ENCODE measurements around the gene TRAPPC12. TPM values are rescaled to one million over a fixed set of nuclear protein-coding genes. Genes with fewer than 3 reads are reported as not detected.
"Not testable (repeated sequence)": the region's sequence is repeated elsewhere in the genome, so short reads cannot be mapped to it uniquely, and the experiment has no call there.

TRAPPC12 gene
- total RNA-seq, 1 donor from 2014 or later = 130 TPM

- H3K4me3 Mint-ChIP-seq (ENCODE audit: unreplicated experiment) = no peak overlapping the region
- H3K36me3 Mint-ChIP-seq (ENCODE audit: unreplicated experiment) = peaks cover 14% of the 10 kb centered on the region
- peak overlapping the region; percentile 86 for H3K27ac Mint-ChIP-seq (ENCODE audit: unreplicated experiment)
- DNase-seq = no peak
- H3K27me3 Mint-ChIP-seq (ENCODE audit: unreplicated experiment) = peaks cover 4% of the 10 kb centered on the region
- peaks cover 12% of the 10 kb centered on the region for H3K9me3 Mint-ChIP-seq (ENCODE audit: unreplicated experiment)
- TF ChIP-seq CTCF (IDR thresholded peaks at IDR 0.05; ENCODE audit: partially characterized antibody, unreplicated experiment) = no peak
- peaks cover 44% of the 10 kb centered on the region for H3K4me1 Mint-ChIP-seq (ENCODE audit: low read depth, unreplicated experiment)
These were observed 14.3 kb upstream of the TRAPPC12 start for GRCh38 chr2:3365219-3365618.

- no peak for TF ChIP-seq CTCF (IDR thresholded peaks at IDR 0.05; ENCODE audit: partially characterized antibody, unreplicated experiment)
- Mint-ChIP-seq H3K27me3 (ENCODE audit: unreplicated experiment) (peaks cover 4% of the 10 kb centered on the region), H3K36me3 (ENCODE audit: unreplicated experiment) (peaks cover 14% of the 10 kb centered on the region), H3K4me1 (ENCODE audit: low read depth, unreplicated experiment) (peaks cover 17% of the 10 kb centered on the region), H3K4me3 (ENCODE audit: unreplicated experiment) (no peak overlapping the region), H3K27ac (ENCODE audit: unreplicated experiment) (peak overlapping the region; percentile 82), H3K9me3 (ENCODE audit: unreplicated experiment) (peaks cover 10% of the 10 kb centered on the region)
- no peak for DNase-seq
These were observed 11.2 kb upstream of the TRAPPC12 start for GRCh38 chr2:3368261-3368722.

GRCh38 chr2:3369340-3370181 lies 9.9 kb upstream of the TRAPPC12 start:
- H3K4me3 Mint-ChIP-seq (ENCODE audit: unreplicated experiment); DNase-seq; H3K9me3 Mint-ChIP-seq (ENCODE audit: unreplicated experiment); H3K27ac Mint-ChIP-seq (ENCODE audit: unreplicated experiment); H3K27me3 Mint-ChIP-seq (ENCODE audit: unreplicated experiment): not testable (repeated sequence)
- Mint-ChIP-seq H3K36me3 (ENCODE audit: unreplicated experiment) (peaks cover 14% of the 10 kb centered on the region), H3K4me1 (ENCODE audit: low read depth, unreplicated experiment) (peaks cover 11% of the 10 kb centered on the region)

- TF ChIP-seq CTCF (IDR thresholded peaks at IDR 0.05; ENCODE audit: partially characterized antibody, unreplicated experiment) = no peak
- peak overlapping the region; percentile 95 for H3K4me3 Mint-ChIP-seq (ENCODE audit: unreplicated experiment)
- H3K27ac Mint-ChIP-seq (ENCODE audit: unreplicated experiment) = peak overlapping the region; percentile 90
- H3K27me3 Mint-ChIP-seq (ENCODE audit: unreplicated experiment) = peaks cover 2% of the 10 kb centered on the region
- H3K36me3 Mint-ChIP-seq (ENCODE audit: unreplicated experiment) = no peaks in the 10 kb centered on the region
- no peak for DNase-seq
- peaks cover 7% of the 10 kb centered on the region for H3K9me3 Mint-ChIP-seq (ENCODE audit: unreplicated experiment)
- H3K4me1 Mint-ChIP-seq (ENCODE audit: low read depth, unreplicated experiment) = peaks cover 17% of the 10 kb centered on the region
These were observed 2.7 kb upstream of the TRAPPC12 start for GRCh38 chr2:3376821-3377220.

GRCh38 chr2:3377279-3377611 lies 2.2 kb upstream of the TRAPPC12 start:
- peaks cover 2% of the 10 kb centered on the region for H3K27me3 Mint-ChIP-seq (ENCODE audit: unreplicated experiment)
- H3K36me3 Mint-ChIP-seq (ENCODE audit: unreplicated experiment) = no peaks in the 10 kb centered on the region
- peak overlapping the region; percentile 95 for H3K4me3 Mint-ChIP-seq (ENCODE audit: unreplicated experiment)
- peaks cover 17% of the 10 kb centered on the region for H3K4me1 Mint-ChIP-seq (ENCODE audit: low read depth, unreplicated experiment)
- peak overlapping the region; percentile 90 for H3K27ac Mint-ChIP-seq (ENCODE audit: unreplicated experiment)
- DNase-seq = no peak
- peaks cover 7% of the 10 kb centered on the region for H3K9me3 Mint-ChIP-seq (ENCODE audit: unreplicated experiment)
- TF ChIP-seq CTCF (IDR thresholded peaks at IDR 0.05; ENCODE audit: partially characterized antibody, unreplicated experiment) = no peak

Measured in glutamatergic neuron (in vitro differentiated cells).